Measurements from ENCODE around the gene IRGQ. TPM values are rescaled to one million over a fixed set of nuclear protein-coding genes. Genes with fewer than 3 reads are reported as not detected.

The IRGQ gene
- polyA plus RNA-seq, 3 donors, result 1.8 to 49.6 (median 2.9) TPM

DNA sequence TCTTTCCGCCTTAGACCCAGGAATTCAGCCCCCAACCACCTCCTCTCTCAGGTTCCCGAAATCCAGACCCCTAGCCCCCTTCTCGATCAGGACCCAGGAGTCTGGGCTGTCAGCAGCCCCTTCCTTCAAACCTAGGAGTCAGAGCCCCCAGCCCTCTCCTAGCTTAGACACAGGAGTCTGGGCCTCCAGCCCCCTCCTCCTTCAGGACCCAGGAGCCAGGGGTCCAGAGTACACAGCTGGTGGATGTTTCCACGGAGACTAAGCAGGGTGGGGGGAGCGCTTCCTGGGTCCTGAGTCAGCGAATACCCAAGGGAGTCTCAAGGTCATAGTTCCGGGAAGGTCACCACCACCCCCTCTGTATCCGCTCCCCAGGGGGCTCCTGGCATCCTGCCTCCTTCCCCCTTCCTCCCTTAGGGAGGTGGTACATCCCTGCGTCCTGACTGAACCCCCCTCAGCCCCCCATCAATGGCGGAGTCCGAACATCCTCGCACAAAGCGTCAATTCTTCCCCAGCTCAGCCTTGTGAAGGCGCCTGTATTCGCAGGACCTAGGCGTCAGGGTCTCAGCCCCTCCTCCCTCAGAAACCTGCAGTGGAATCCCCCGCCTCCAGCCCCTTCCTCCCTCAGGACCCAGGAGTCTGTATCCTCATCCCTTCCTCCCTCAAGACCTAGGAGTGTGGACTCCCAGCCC is 39.1 kb upstream of the IRGQ start:
- H3K9me3 Mint-ChIP-seq, result peaks cover 0 to 16% (median 5%) of the 10 kb centered on the region in 7 donors
- H3K36me3 Mint-ChIP-seq, result peaks cover 5 to 8% of the 10 kb centered on the region in 2 donors
- DNase-seq, result no peak
- no peak overlapping the region for H2AFZ ChIP-seq (ENCODE audit: insufficient read depth, low read depth, low read length, poor library complexity, severe bottlenecking)
- no peak overlapping the region for H3K4me3 ChIP-seq (replicated peaks in 1 of 3; ENCODE audit: low read depth in 2 of 3, low read length in 3 of 3)
- peaks cover 23 to 47% of the 10 kb centered on the region in 2 donors for H3K27me3 ChIP-seq (ENCODE audit: control insufficient read depth in 2 of 2, insufficient read depth in 2 of 2, low read length in 2 of 2)
- H3K36me3 ChIP-seq (replicated peaks in 1 of 2; ENCODE audit: control insufficient read depth in 1 of 2, insufficient read depth in 2 of 2, low read length in 2 of 2), result no peaks in the 10 kb centered on the region
- peaks cover 11% of the 10 kb centered on the region for H3K4me1 Mint-ChIP-seq
- no peaks in the 10 kb centered on the region for H4K20me1 ChIP-seq (ENCODE audit: insufficient read depth, low read length)
- no peaks in the 10 kb centered on the region for H3K79me2 ChIP-seq (ENCODE audit: insufficient read depth, low read length)
- H3K9ac ChIP-seq (ENCODE audit: insufficient read depth, low read length, poor library complexity, severe bottlenecking), result no peak overlapping the region
- TF ChIP-seq, protein P1, sequence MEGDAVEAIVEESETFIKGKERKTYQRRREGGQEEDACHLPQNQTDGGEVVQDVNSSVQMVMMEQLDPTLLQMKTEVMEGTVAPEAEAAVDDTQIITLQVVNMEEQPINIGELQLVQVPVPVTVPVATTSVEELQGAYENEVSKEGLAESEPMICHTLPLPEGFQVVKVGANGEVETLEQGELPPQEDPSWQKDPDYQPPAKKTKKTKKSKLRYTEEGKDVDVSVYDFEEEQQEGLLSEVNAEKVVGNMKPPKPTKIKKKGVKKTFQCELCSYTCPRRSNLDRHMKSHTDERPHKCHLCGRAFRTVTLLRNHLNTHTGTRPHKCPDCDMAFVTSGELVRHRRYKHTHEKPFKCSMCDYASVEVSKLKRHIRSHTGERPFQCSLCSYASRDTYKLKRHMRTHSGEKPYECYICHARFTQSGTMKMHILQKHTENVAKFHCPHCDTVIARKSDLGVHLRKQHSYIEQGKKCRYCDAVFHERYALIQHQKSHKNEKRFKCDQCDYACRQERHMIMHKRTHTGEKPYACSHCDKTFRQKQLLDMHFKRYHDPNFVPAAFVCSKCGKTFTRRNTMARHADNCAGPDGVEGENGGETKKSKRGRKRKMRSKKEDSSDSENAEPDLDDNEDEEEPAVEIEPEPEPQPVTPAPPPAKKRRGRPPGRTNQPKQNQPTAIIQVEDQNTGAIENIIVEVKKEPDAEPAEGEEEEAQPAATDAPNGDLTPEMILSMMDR (IDR thresholded peaks at IDR 0.05), result no peak
- peaks cover 36 to 62% (median 52%) of the 10 kb centered on the region in 3 donors for H3K27me3 Mint-ChIP-seq (ENCODE audit: low read depth in 3 of 3)
- H3K4me2 ChIP-seq (replicated peaks; ENCODE audit: extremely low read depth, low read length, poor library complexity, severe bottlenecking), result no peak overlapping the region
- H3K9me3 ChIP-seq (replicated peaks in 1 of 2; ENCODE audit: control insufficient read depth in 1 of 2, insufficient read depth in 1 of 2, low read length in 2 of 2), result peaks cover 0 to 8% of the 10 kb centered on the region in 2 donors
- H3K4me1 ChIP-seq (ENCODE audit: control insufficient read depth in 1 of 2, insufficient read depth in 2 of 2, low read length in 2 of 2), result peaks cover 2 to 3% of the 10 kb centered on the region in 2 donors
- intact Hi-C loops (cut with micrococcal nuclease), result no loop called here
- H3K27ac Mint-ChIP-seq, result no peak overlapping the region
- H3K4me3 Mint-ChIP-seq, result no peak overlapping the region
- H3K27ac ChIP-seq (ENCODE audit: low read depth in 1 of 2, low read length in 2 of 2), result no peak overlapping the region
- WGBS (ENCODE audit: insufficient coverage), result 32% methylated on average over 14 of the region's 17 CpGs

DNA sequence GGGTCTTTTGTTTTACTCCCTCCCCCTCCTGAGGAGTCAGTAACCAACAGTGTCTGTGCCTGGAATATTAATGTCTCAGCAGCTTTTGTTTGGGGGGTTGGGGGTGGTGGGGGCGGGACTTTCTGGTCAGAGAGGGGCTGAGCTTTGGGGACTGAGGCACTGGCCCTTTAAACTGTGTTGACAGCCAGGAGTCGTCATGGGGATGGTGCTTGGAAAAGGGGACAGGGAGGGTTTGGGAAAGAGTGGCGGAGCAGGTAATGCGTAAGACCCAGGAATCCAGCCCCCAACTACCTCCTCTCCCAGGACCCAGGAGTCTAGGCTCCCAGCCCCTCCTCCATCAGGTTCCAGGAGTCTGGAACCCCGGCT is 38.6 kb upstream of the IRGQ start:
- TF ChIP-seq, protein P1 (IDR thresholded peaks at IDR 0.05), result no peak
- H3K27ac Mint-ChIP-seq, result no peak overlapping the region
- H3K4me1 Mint-ChIP-seq, result peaks cover 9% of the 10 kb centered on the region
- H4K20me1 ChIP-seq (ENCODE audit: insufficient read depth, low read length), result no peaks in the 10 kb centered on the region
- no peaks in the 10 kb centered on the region for H3K36me3 ChIP-seq (replicated peaks in 1 of 2; ENCODE audit: control insufficient read depth in 1 of 2, insufficient read depth in 2 of 2, low read length in 2 of 2)
- no peaks in the 10 kb centered on the region for H3K79me2 ChIP-seq (ENCODE audit: insufficient read depth, low read length)
- peaks cover 23 to 45% of the 10 kb centered on the region in 2 donors for H3K27me3 ChIP-seq (ENCODE audit: control insufficient read depth in 2 of 2, insufficient read depth in 2 of 2, low read length in 2 of 2)
- intact Hi-C loops (cut with micrococcal nuclease), result no loop called here
- H3K4me3 ChIP-seq (replicated peaks in 1 of 3; ENCODE audit: low read depth in 2 of 3, low read length in 3 of 3), result no peak overlapping the region
- H3K27ac ChIP-seq (ENCODE audit: low read depth in 1 of 2, low read length in 2 of 2), result no peak overlapping the region
- H3K9me3 ChIP-seq (replicated peaks in 1 of 2; ENCODE audit: control insufficient read depth in 1 of 2, insufficient read depth in 1 of 2, low read length in 2 of 2), result peaks cover 0 to 8% of the 10 kb centered on the region in 2 donors
- no peaks in the 10 kb centered on the region for H3K4me1 ChIP-seq (ENCODE audit: control insufficient read depth in 1 of 2, insufficient read depth in 2 of 2, low read length in 2 of 2)
- no peak for DNase-seq
- no peak overlapping the region for H3K4me2 ChIP-seq (replicated peaks; ENCODE audit: extremely low read depth, low read length, poor library complexity, severe bottlenecking)
- H3K36me3 Mint-ChIP-seq, result peaks cover 4 to 7% of the 10 kb centered on the region in 2 donors
- H3K9ac ChIP-seq (ENCODE audit: insufficient read depth, low read length, poor library complexity, severe bottlenecking), result no peak overlapping the region
- WGBS (ENCODE audit: insufficient coverage), result 67% methylated on average over 1 of the region's 5 CpGs
- H3K27me3 Mint-ChIP-seq (ENCODE audit: low read depth in 3 of 3), result peaks cover 35 to 59% (median 49%) of the 10 kb centered on the region in 3 donors
- H3K4me3 Mint-ChIP-seq, result no peak overlapping the region
- peaks cover 0 to 15% (median 3%) of the 10 kb centered on the region in 7 donors for H3K9me3 Mint-ChIP-seq
- no peak overlapping the region for H2AFZ ChIP-seq (ENCODE audit: insufficient read depth, low read depth, low read length, poor library complexity, severe bottlenecking)

Measured in CD14-positive monocyte (primary cell).